ENCODE measurements around the gene ZNF598.

The ZNF598 gene

DNA sequence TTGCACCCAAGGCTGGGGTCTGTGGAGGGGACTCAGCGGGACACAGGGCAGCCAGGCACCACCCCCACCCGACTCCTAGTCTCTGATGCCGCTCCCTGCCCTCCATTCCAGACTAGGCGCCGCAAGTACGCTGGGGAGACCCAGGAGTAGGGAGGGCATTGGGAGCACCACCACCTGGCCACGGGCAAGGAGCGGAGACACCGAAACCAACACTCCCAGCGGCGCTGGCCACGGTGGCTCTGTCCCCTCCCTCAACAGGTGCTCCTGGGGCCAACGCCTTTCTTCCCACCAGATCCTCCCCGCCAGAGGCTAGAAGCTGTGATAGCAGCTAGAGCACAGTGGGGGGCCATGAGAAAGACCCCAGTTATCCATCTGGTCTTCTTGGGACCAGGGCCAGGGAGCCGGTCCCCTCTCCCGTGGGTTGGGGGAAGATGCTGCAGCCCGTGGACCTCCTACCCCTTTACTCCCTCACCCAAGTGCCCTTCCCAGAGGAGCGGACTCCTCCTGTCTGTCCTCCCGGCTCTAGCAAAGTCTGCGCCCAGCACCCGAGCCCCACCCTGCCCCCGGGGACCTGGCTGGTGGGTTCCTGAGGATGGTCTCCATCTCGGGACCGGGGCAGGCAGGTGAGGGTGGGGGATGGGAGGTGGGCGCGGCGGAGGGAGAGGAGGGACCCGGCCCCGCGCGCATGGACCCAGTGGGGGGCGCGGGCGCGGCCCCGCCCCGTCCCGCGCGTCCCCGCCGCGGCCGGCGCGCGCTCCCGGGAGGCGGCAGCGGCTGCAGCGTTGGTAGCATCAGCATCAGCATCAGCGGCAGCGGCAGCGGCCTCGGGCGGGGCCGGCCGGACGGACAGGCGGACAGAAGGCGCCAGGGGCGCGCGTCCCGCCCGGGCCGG lies 20.2 kb downstream of the ZNF598 start, which contains the start of gene SYNGR3 (continued):
- TF ChIP-seq, protein P1, sequence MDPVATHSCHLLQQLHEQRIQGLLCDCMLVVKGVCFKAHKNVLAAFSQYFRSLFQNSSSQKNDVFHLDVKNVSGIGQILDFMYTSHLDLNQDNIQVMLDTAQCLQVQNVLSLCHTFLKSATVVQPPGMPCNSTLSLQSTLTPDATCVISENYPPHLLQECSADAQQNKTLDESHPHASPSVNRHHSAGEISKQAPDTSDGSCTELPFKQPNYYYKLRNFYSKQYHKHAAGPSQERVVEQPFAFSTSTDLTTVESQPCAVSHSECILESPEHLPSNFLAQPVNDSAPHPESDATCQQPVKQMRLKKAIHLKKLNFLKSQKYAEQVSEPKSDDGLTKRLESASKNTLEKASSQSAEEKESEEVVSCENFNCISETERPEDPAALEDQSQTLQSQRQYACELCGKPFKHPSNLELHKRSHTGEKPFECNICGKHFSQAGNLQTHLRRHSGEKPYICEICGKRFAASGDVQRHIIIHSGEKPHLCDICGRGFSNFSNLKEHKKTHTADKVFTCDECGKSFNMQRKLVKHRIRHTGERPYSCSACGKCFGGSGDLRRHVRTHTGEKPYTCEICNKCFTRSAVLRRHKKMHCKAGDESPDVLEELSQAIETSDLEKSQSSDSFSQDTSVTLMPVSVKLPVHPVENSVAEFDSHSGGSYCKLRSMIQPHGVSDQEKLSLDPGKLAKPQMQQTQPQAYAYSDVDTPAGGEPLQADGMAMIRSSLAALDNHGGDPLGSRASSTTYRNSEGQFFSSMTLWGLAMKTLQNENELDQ (tag by site-specific recombination; IDR thresholded peaks at IDR 0.05; ENCODE audit: low read depth) = no peak
- no peak for TF ChIP-seq ZNF571 (tag by site-specific recombination; IDR thresholded peaks at IDR 0.05)
- no peak for TF ChIP-seq ZNF777 (tag by site-specific recombination; IDR thresholded peaks at IDR 0.05; ENCODE audit: borderline replicate concordance)
- TF ChIP-seq ZNF121 (tag by site-specific recombination; IDR thresholded peaks at IDR 0.05) = no peak
- no peak for TF ChIP-seq ZNF747 (tag by site-specific recombination; IDR thresholded peaks at IDR 0.05)
- TF ChIP-seq ZNF544 (tag by site-specific recombination; IDR thresholded peaks at IDR 0.05) = no peak
- TF ChIP-seq ZNF701 (tag by site-specific recombination; IDR thresholded peaks at IDR 0.05) = no peak
- TF ChIP-seq ZNF266 (tag by site-specific recombination; IDR thresholded peaks at IDR 0.05; ENCODE audit: low read depth) = no peak
- peak; percentile 54 for TF ChIP-seq ZNF335 (tag by site-specific recombination; conservative IDR thresholded peaks at IDR 0.05)
- TF ChIP-seq, protein P2, sequence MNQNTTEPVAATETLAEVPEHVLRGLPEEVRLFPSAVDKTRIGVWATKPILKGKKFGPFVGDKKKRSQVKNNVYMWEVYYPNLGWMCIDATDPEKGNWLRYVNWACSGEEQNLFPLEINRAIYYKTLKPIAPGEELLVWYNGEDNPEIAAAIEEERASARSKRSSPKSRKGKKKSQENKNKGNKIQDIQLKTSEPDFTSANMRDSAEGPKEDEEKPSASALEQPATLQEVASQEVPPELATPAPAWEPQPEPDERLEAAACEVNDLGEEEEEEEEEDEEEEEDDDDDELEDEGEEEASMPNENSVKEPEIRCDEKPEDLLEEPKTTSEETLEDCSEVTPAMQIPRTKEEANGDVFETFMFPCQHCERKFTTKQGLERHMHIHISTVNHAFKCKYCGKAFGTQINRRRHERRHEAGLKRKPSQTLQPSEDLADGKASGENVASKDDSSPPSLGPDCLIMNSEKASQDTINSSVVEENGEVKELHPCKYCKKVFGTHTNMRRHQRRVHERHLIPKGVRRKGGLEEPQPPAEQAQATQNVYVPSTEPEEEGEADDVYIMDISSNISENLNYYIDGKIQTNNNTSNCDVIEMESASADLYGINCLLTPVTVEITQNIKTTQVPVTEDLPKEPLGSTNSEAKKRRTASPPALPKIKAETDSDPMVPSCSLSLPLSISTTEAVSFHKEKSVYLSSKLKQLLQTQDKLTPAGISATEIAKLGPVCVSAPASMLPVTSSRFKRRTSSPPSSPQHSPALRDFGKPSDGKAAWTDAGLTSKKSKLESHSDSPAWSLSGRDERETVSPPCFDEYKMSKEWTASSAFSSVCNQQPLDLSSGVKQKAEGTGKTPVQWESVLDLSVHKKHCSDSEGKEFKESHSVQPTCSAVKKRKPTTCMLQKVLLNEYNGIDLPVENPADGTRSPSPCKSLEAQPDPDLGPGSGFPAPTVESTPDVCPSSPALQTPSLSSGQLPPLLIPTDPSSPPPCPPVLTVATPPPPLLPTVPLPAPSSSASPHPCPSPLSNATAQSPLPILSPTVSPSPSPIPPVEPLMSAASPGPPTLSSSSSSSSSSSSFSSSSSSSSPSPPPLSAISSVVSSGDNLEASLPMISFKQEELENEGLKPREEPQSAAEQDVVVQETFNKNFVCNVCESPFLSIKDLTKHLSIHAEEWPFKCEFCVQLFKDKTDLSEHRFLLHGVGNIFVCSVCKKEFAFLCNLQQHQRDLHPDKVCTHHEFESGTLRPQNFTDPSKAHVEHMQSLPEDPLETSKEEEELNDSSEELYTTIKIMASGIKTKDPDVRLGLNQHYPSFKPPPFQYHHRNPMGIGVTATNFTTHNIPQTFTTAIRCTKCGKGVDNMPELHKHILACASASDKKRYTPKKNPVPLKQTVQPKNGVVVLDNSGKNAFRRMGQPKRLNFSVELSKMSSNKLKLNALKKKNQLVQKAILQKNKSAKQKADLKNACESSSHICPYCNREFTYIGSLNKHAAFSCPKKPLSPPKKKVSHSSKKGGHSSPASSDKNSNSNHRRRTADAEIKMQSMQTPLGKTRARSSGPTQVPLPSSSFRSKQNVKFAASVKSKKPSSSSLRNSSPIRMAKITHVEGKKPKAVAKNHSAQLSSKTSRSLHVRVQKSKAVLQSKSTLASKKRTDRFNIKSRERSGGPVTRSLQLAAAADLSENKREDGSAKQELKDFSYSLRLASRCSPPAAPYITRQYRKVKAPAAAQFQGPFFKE (tag by site-specific recombination; IDR thresholded peaks at IDR 0.05; ENCODE audit: borderline replicate concordance) = no peak
- no peak for TF ChIP-seq HOXC10 (CRISPR knock-in tag; IDR thresholded peaks at IDR 0.05)
- TF ChIP-seq ZNF174 (tag by site-specific recombination; IDR thresholded peaks at IDR 0.05) = no peak
- TF ChIP-seq, protein P3, sequence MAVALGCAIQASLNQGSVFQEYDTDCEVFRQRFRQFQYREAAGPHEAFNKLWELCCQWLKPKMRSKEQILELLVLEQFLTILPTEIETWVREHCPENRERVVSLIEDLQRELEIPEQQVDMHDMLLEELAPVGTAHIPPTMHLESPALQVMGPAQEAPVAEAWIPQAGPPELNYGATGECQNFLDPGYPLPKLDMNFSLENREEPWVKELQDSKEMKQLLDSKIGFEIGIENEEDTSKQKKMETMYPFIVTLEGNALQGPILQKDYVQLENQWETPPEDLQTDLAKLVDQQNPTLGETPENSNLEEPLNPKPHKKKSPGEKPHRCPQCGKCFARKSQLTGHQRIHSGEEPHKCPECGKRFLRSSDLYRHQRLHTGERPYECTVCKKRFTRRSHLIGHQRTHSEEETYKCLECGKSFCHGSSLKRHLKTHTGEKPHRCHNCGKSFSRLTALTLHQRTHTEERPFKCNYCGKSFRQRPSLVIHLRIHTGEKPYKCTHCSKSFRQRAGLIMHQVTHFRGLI (tag by site-specific recombination; IDR thresholded peaks at IDR 0.05) = no peak
- no peak for TF ChIP-seq ZNF423 (tag by site-specific recombination; IDR thresholded peaks at IDR 0.05)
- TF ChIP-seq ZNF112 (tag by site-specific recombination; IDR thresholded peaks at IDR 0.05) = no peak
- TF ChIP-seq, protein P4, sequence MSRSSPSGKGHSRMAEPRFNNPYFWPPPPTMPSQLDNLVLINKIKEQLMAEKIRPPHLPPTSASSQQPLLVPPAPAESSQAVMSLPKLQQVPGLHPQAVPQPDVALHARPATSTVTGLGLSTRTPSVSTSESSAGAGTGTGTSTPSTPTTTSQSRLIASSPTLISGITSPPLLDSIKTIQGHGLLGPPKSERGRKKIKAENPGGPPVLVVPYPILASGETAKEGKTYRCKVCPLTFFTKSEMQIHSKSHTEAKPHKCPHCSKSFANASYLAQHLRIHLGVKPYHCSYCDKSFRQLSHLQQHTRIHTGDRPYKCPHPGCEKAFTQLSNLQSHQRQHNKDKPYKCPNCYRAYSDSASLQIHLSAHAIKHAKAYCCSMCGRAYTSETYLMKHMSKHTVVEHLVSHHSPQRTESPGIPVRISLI (tag by site-specific recombination; IDR thresholded peaks at IDR 0.05) = no peak
- 0 out of 2 replicates have a peak, but pooled peaks have one; percentile 22 for TF ChIP-seq ZBTB8A (tag by site-specific recombination; IDR thresholded peaks at IDR 0.05)
- TF ChIP-seq ZNF19 (tag by site-specific recombination; IDR thresholded peaks at IDR 0.05; ENCODE audit: low read depth) = no peak
- no peak for TF ChIP-seq ZNF792 (tag by site-specific recombination; IDR thresholded peaks at IDR 0.05)
- TF ChIP-seq ZNF274 (IDR thresholded peaks at IDR 0.05; ENCODE audit: low read length) = no peak
- no peak for TF ChIP-seq ZNF274 (tag by site-specific recombination; IDR thresholded peaks at IDR 0.05; ENCODE audit: borderline replicate concordance)
- TF ChIP-seq SALL2 (tag by site-specific recombination; IDR thresholded peaks at IDR 0.05; ENCODE audit: borderline replicate concordance) = no peak
- peak; percentile 33; the same call in 1 of the 2 replicates for TF ChIP-seq BCL11B (tag by site-specific recombination; IDR thresholded peaks at IDR 0.05; ENCODE audit: low read depth)
- TF ChIP-seq, protein P5, sequence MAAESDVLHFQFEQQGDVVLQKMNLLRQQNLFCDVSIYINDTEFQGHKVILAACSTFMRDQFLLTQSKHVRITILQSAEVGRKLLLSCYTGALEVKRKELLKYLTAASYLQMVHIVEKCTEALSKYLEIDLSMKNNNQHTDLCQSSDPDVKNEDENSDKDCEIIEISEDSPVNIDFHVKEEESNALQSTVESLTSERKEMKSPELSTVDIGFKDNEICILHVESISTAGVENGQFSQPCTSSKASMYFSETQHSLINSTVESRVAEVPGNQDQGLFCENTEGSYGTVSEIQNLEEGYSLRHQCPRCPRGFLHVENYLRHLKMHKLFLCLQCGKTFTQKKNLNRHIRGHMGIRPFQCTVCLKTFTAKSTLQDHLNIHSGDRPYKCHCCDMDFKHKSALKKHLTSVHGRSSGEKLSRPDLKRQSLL (tag by site-specific recombination; IDR thresholded peaks at IDR 0.05) = no peak
- no peak for TF ChIP-seq PRDM1 (tag by site-specific recombination; IDR thresholded peaks at IDR 0.05)
- no peak for TF ChIP-seq ZNF248 (tag by site-specific recombination; IDR thresholded peaks at IDR 0.05)
- no peak for TF ChIP-seq KLF9 (tag by site-specific recombination; IDR thresholded peaks at IDR 0.05; ENCODE audit: low read depth)
- TF ChIP-seq OSR2 (tag by site-specific recombination; IDR thresholded peaks at IDR 0.05) = peak; percentile 18; the same call in 1 of the 2 replicates
